Measurements from ENCODE around the gene PRR19.

The PRR19 gene

DNA sequence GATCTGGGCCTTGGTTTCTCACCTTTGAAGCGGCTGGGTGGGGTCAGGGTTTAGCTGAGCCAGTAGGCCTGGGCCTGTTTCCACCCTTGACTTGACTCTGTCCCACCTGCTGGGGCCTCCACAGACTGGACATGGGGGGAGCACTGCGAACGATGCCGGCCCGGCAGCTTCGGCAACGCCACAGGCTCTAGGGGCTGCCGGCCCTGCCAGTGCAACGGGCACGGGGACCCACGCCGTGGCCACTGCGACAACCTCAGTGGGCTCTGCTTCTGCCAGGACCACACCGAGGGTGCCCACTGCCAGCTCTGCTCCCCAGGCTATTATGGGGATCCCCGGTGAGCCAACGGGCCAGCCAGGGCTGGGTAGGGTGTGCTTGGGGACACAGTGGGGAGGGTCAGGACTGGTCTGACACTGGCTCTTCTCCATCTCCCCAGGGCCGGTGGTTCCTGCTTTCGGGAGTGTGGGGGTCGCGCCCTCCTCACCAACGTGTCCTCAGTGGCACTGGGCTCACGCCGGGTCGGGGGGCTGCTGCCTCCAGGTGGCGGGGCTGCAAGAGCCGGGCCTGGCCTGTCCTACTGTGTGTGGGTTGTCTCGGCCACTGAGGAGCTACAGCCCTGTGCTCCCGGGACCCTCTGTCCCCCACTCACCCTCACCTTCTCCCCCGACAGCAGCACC, 51.5 kb downstream of the PRR19 start:
- DNase-seq, result no peak

DNA sequence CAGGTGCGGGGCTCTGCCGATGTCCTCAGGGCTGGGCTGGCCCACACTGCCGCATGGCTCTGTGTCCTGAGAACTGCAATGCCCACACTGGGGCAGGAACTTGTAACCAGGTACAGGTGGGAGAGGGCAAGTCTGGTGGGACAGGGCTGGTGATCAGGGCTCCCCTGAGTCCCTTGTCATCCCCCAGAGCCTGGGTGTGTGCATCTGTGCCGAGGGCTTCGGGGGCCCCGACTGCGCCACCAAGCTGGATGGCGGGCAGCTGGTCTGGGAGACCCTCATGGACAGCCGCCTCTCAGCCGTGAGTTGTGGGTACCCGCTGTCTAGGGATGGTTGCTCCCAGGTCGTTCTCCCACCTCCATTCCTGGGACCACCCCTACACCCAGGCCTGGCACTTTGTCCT, 54.0 kb downstream of the PRR19 start:
- DNase-seq, result no peak

DNA sequence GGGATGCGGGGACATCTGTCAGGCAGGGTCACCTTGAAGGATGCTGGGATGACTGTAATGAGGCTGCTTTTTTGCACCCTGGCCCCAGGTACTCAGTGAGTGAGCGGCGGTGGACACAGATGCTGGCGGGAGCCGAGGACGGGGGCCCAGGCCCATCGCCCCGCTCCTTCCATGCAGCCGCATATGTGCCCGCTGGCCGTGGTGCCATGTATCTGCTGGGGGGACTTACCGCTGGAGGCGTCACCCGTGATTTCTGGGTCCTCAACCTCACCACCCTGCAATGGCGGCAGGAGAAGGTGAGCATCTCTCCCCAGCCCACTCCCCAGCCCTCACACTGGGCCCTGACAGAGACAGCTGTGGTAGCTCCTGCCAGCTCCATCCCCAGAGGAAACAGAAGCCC, 54.8 kb downstream of the PRR19 start:
- DNase-seq, result no peak

DNA sequence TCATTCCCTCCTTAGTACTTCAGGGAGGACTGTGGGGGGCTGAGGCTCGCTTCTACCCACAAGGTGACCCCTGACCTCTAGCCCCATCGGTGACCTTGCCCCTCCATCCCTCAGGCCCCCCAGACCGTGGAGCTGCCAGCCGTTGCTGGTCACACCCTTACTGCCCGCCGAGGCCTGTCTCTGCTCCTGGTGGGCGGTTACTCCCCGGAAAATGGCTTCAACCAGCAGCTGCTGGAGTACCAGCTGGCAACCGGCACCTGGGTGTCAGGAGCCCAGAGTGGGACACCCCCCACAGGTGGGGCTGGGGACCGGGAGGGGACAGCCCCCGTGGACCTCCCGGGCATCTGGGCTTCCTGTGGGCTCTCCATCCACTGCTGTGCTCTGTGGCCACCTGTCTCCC, 55.4 kb downstream of the PRR19 start:
- no peak for DNase-seq

Measured in 8988T (cell line).